ENCODE results near the gene S100A9. TPM values are rescaled to one million over a fixed set of nuclear protein-coding genes. Genes with fewer than 3 reads are reported as not detected.
A peak's percentile ranks its signal among the peaks of the same experiment; 100 is the strongest.

Gene S100A9
- polyA plus RNA-seq, 1 donor, result 40.3 TPM

DNA sequence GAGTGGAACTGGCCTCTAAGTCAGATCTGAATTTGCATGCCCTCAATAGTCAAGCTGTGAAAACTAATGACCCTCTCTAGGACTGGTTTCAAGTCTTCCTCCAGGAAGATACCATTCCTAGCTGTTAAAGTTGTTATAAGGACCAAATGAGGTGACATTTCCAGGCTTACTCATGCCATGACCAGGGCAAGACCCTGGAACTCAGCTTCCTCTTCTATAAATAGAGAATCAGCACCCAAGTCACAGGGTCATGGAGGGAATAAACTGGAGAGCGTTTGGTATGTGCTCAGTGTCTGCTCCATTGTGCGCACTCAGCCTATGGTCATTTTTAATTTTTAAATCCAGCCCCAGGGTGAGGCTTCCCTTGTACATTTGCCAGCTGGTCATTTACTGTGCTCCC is 2.5 kb downstream of the S100A9 start:
- Histone ChIP-seq H3K36me3 (ENCODE audit: control insufficient read depth, insufficient read depth, low read length) (no peaks in the 10 kb centered on the region), H3K27me3 (ENCODE audit: control insufficient read depth, insufficient read depth, low read length) (no peaks in the 10 kb centered on the region), H3K27ac (ENCODE audit: low read length) (no peak overlapping the region), H3K4me1 (ENCODE audit: control insufficient read depth, insufficient read depth, low read length) (peaks cover 60% of the 10 kb centered on the region), H3K4me3 (ENCODE audit: low read length) (no peak overlapping the region), H3K9me3 (ENCODE audit: control insufficient read depth, low read depth, low read length) (peaks cover 3% of the 10 kb centered on the region)
- 100% methylated on average over 1 of the region's 2 CpGs for WGBS (ENCODE audit: insufficient coverage, low lambda C conversion rate)
- no peak for DNase-seq

- WGBS (ENCODE audit: insufficient coverage, low lambda C conversion rate), result no CpG with 5 or more reads among the region's 11 CpGs
- H3K9me3 ChIP-seq (ENCODE audit: control insufficient read depth, low read depth, low read length), result no peaks in the 10 kb centered on the region
- no peaks in the 10 kb centered on the region for H3K27me3 ChIP-seq (ENCODE audit: control insufficient read depth, insufficient read depth, low read length)
- H3K4me1 ChIP-seq (ENCODE audit: control insufficient read depth, insufficient read depth, low read length), result peaks cover 66% of the 10 kb centered on the region
- no peaks in the 10 kb centered on the region for H3K36me3 ChIP-seq (ENCODE audit: control insufficient read depth, insufficient read depth, low read length)
- no peak overlapping the region for H3K4me3 ChIP-seq (ENCODE audit: low read length)
- DNase-seq, result no peak
- H3K27ac ChIP-seq (ENCODE audit: low read length), result no peak overlapping the region
Observed at GRCh38 chr1:153360592-153361479, 3.2 kb downstream of the S100A9 start.

- no peaks in the 10 kb centered on the region for H3K27me3 ChIP-seq (ENCODE audit: control insufficient read depth, insufficient read depth, low read length)
- no peak overlapping the region for H3K4me3 ChIP-seq (ENCODE audit: low read length)
- H3K36me3 ChIP-seq (ENCODE audit: control insufficient read depth, insufficient read depth, low read length), result no peaks in the 10 kb centered on the region
- no CpG with 5 or more reads among the region's 4 CpGs for WGBS (ENCODE audit: insufficient coverage, low lambda C conversion rate)
- H3K27ac ChIP-seq (ENCODE audit: low read length), result no peak overlapping the region
- DNase-seq, result no peak
- no peaks in the 10 kb centered on the region for H3K9me3 ChIP-seq (ENCODE audit: control insufficient read depth, low read depth, low read length)
- peaks cover 67% of the 10 kb centered on the region for H3K4me1 ChIP-seq (ENCODE audit: control insufficient read depth, insufficient read depth, low read length)
Observed at GRCh38 chr1:153361480-153362109, 3.9 kb downstream of the S100A9 start.

- peak in 1 of 2 donors; percentile 53 for DNase-seq
- H3K27me3 ChIP-seq (ENCODE audit: control insufficient read depth, insufficient read depth, low read length), result no peaks in the 10 kb centered on the region
- no peaks in the 10 kb centered on the region for H3K36me3 ChIP-seq (ENCODE audit: control insufficient read depth, insufficient read depth, low read length)
- H3K9me3 ChIP-seq (ENCODE audit: control insufficient read depth, low read depth, low read length), result no peaks in the 10 kb centered on the region
- no CpG with 5 or more reads among the region's 3 CpGs for WGBS (ENCODE audit: insufficient coverage, low lambda C conversion rate)
- H3K4me1 ChIP-seq (ENCODE audit: control insufficient read depth, insufficient read depth, low read length), result peaks cover 62% of the 10 kb centered on the region
- no peak overlapping the region for H3K4me3 ChIP-seq (ENCODE audit: low read length)
- peak overlapping the region; percentile 9 for H3K27ac ChIP-seq (ENCODE audit: low read length)
Observed at GRCh38 chr1:153362187-153362775, 4.6 kb downstream of the S100A9 start.

GRCh38 chr1:153363641-153364040 is 6.0 kb downstream of the S100A9 start:
- no peak overlapping the region for H3K4me3 ChIP-seq (ENCODE audit: low read length)
- H3K4me1 ChIP-seq (ENCODE audit: control insufficient read depth, insufficient read depth, low read length), result peaks cover 62% of the 10 kb centered on the region
- H3K27me3 ChIP-seq (ENCODE audit: control insufficient read depth, insufficient read depth, low read length), result no peaks in the 10 kb centered on the region
- DNase-seq, result no peak
- WGBS (ENCODE audit: insufficient coverage, low lambda C conversion rate), result no CpG with 5 or more reads among the region's 3 CpGs
- no peak overlapping the region for H3K27ac ChIP-seq (ENCODE audit: low read length)
- no peaks in the 10 kb centered on the region for H3K36me3 ChIP-seq (ENCODE audit: control insufficient read depth, insufficient read depth, low read length)
- H3K9me3 ChIP-seq (ENCODE audit: control insufficient read depth, low read depth, low read length), result no peaks in the 10 kb centered on the region

GRCh38 chr1:153364156-153364555 is 6.5 kb downstream of the S100A9 start:
- Histone ChIP-seq H3K36me3 (ENCODE audit: control insufficient read depth, insufficient read depth, low read length) (no peaks in the 10 kb centered on the region), H3K4me1 (ENCODE audit: control insufficient read depth, insufficient read depth, low read length) (peaks cover 66% of the 10 kb centered on the region), H3K27me3 (ENCODE audit: control insufficient read depth, insufficient read depth, low read length) (no peaks in the 10 kb centered on the region), H3K4me3 (ENCODE audit: low read length) (no peak overlapping the region), H3K27ac (ENCODE audit: low read length) (no peak overlapping the region), H3K9me3 (ENCODE audit: control insufficient read depth, low read depth, low read length) (no peaks in the 10 kb centered on the region)
- no peak for DNase-seq

GRCh38 chr1:153364766-153365666 is 7.4 kb downstream of the S100A9 start:
- Histone ChIP-seq H3K27ac (ENCODE audit: low read length) (no peak overlapping the region), H3K4me3 (ENCODE audit: low read length) (no peak overlapping the region), H3K4me1 (ENCODE audit: control insufficient read depth, insufficient read depth, low read length) (peaks cover 71% of the 10 kb centered on the region), H3K9me3 (ENCODE audit: control insufficient read depth, low read depth, low read length) (no peaks in the 10 kb centered on the region), H3K36me3 (ENCODE audit: control insufficient read depth, insufficient read depth, low read length) (no peaks in the 10 kb centered on the region), H3K27me3 (ENCODE audit: control insufficient read depth, insufficient read depth, low read length) (no peaks in the 10 kb centered on the region)
- WGBS (ENCODE audit: insufficient coverage, low lambda C conversion rate), result no CpG with 5 or more reads among the region's 12 CpGs
- peak in 1 of 2 donors; percentile 45 for DNase-seq

GRCh38 chr1:153365696-153366095 is 8.0 kb downstream of the S100A9 start:
- no peak overlapping the region for H3K27ac ChIP-seq (ENCODE audit: low read length)
- no CpG with 5 or more reads among the region's 8 CpGs for WGBS (ENCODE audit: insufficient coverage, low lambda C conversion rate)

GRCh38 chr1:153366261-153366660 is 8.6 kb downstream of the S100A9 start:
- no peaks in the 10 kb centered on the region for H3K36me3 ChIP-seq (ENCODE audit: control insufficient read depth, insufficient read depth, low read length)
- no peaks in the 10 kb centered on the region for H3K27me3 ChIP-seq (ENCODE audit: control insufficient read depth, insufficient read depth, low read length)
- no peak for DNase-seq
- no peak overlapping the region for H3K27ac ChIP-seq (ENCODE audit: low read length)
- H3K9me3 ChIP-seq (ENCODE audit: control insufficient read depth, low read depth, low read length), result no peaks in the 10 kb centered on the region
- H3K4me3 ChIP-seq (ENCODE audit: low read length), result no peak overlapping the region
- 100% methylated on average over 1 of the region's 6 CpGs for WGBS (ENCODE audit: insufficient coverage, low lambda C conversion rate)
- H3K4me1 ChIP-seq (ENCODE audit: control insufficient read depth, insufficient read depth, low read length), result peaks cover 70% of the 10 kb centered on the region

More at GRCh38 chr1:153365696-153366095, 8.0 kb downstream of the S100A9 start:
- no peak overlapping the region for H3K4me3 ChIP-seq (ENCODE audit: low read length)
- H3K4me1 ChIP-seq (ENCODE audit: control insufficient read depth, insufficient read depth, low read length), result peaks cover 69% of the 10 kb centered on the region
- H3K27me3 ChIP-seq (ENCODE audit: control insufficient read depth, insufficient read depth, low read length), result no peaks in the 10 kb centered on the region
- no peaks in the 10 kb centered on the region for H3K9me3 ChIP-seq (ENCODE audit: control insufficient read depth, low read depth, low read length)
- H3K36me3 ChIP-seq (ENCODE audit: control insufficient read depth, insufficient read depth, low read length), result no peaks in the 10 kb centered on the region
- DNase-seq, result no peak

DNA sequence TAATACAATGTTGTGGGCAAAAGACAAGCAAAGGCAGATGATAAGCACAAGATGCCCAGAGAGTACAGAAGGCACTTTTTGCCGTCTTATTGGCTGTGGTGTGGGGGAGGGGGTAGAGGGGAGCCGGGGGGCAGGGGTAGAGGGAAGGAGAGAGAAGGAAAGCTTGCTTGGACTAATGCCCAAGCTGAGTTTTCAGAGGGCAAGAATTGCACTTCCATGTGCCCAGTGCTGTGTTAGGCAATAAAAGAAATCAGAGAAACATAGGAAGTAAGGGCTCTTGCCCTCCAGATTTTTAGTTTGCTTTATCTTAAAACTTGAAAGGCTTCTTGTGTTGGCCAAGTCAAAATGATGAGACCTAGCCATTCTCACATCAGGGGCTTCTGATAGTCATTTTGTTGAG is 9.4 kb downstream of the S100A9 start:
- H3K27ac ChIP-seq (ENCODE audit: low read length), result no peak overlapping the region
- DNase-seq, result no peak
- no peaks in the 10 kb centered on the region for H3K9me3 ChIP-seq (ENCODE audit: control insufficient read depth, low read depth, low read length)
- H3K36me3 ChIP-seq (ENCODE audit: control insufficient read depth, insufficient read depth, low read length), result no peaks in the 10 kb centered on the region
- H3K4me3 ChIP-seq (ENCODE audit: low read length), result no peak overlapping the region
- H3K4me1 ChIP-seq (ENCODE audit: control insufficient read depth, insufficient read depth, low read length), result peaks cover 76% of the 10 kb centered on the region
- no CpG with 5 or more reads among the region's 2 CpGs for WGBS (ENCODE audit: insufficient coverage, low lambda C conversion rate)
- H3K27me3 ChIP-seq (ENCODE audit: control insufficient read depth, insufficient read depth, low read length), result no peaks in the 10 kb centered on the region
